ENCODE measurements around the gene FAM120B.

Gene FAM120B

GRCh38 chr6:170308761-170309160 lies 2.2 kb downstream of the FAM120B start:
- Histone ChIP-seq H3K36me3 (peaks cover 3% of the 10 kb centered on the region), H3K27me3 (ENCODE audit: insufficient read depth, low read depth, severe bottlenecking) (no peaks in the 10 kb centered on the region), H3K4me3 (ENCODE audit: low read depth, low read length) (no peak overlapping the region), H3K27ac (no peak overlapping the region), H3K9me3 (ENCODE audit: severe bottlenecking) (no peaks in the 10 kb centered on the region)
- no peak for DNase-seq
- TF ChIP-seq CTCF (IDR thresholded peaks at IDR 0.05; ENCODE audit: low read depth, low read length) = no peak

- TF ChIP-seq CTCF (IDR thresholded peaks at IDR 0.05; ENCODE audit: low read depth, low read length) = no peak
- H3K27me3 ChIP-seq (ENCODE audit: insufficient read depth, low read depth, severe bottlenecking) = no peaks in the 10 kb centered on the region
- DNase-seq = no peak
Observed at GRCh38 chr6:170311696-170312095, 5.1 kb downstream of the FAM120B start.

GRCh38 chr6:170312876-170313275 lies 6.3 kb downstream of the FAM120B start:
- no peak for TF ChIP-seq CTCF (IDR thresholded peaks at IDR 0.05; ENCODE audit: low read depth, low read length)
- no peak for DNase-seq
- Histone ChIP-seq H3K9me3 (ENCODE audit: severe bottlenecking) (no peaks in the 10 kb centered on the region), H3K27ac (no peak overlapping the region), H3K36me3 (peaks cover 12% of the 10 kb centered on the region), H3K27me3 (ENCODE audit: insufficient read depth, low read depth, severe bottlenecking) (no peaks in the 10 kb centered on the region), H3K4me3 (ENCODE audit: low read depth, low read length) (no peak overlapping the region)

More at GRCh38 chr6:170311696-170312095, 5.1 kb downstream of the FAM120B start:
- H3K27ac ChIP-seq = no peak overlapping the region
- H3K36me3 ChIP-seq = peaks cover 3% of the 10 kb centered on the region
- H3K9me3 ChIP-seq (ENCODE audit: severe bottlenecking) = no peaks in the 10 kb centered on the region
- no peak overlapping the region for H3K4me3 ChIP-seq (ENCODE audit: low read depth, low read length)

- Histone ChIP-seq H3K36me3 (peaks cover 12% of the 10 kb centered on the region), H3K9me3 (ENCODE audit: severe bottlenecking) (no peaks in the 10 kb centered on the region), H3K27me3 (ENCODE audit: insufficient read depth, low read depth, severe bottlenecking) (no peaks in the 10 kb centered on the region), H3K27ac (no peak overlapping the region), H3K4me3 (ENCODE audit: low read depth, low read length) (no peak overlapping the region)
- DNase-seq = no peak
- TF ChIP-seq CTCF (IDR thresholded peaks at IDR 0.05; ENCODE audit: low read depth, low read length) = no peak
Observed at GRCh38 chr6:170313716-170314295, 7.2 kb downstream of the FAM120B start.

GRCh38 chr6:170314983-170315382 lies 8.4 kb downstream of the FAM120B start:
- DNase-seq = no peak
- Histone ChIP-seq H3K27me3 (ENCODE audit: insufficient read depth, low read depth, severe bottlenecking) (no peaks in the 10 kb centered on the region), H3K36me3 (peaks cover 16% of the 10 kb centered on the region), H3K4me3 (ENCODE audit: low read depth, low read length) (no peak overlapping the region), H3K9me3 (ENCODE audit: severe bottlenecking) (no peaks in the 10 kb centered on the region), H3K27ac (no peak overlapping the region)
- no peak for TF ChIP-seq CTCF (IDR thresholded peaks at IDR 0.05; ENCODE audit: low read depth, low read length)

- no peak for TF ChIP-seq CTCF (IDR thresholded peaks at IDR 0.05; ENCODE audit: low read depth, low read length)
- no peak for DNase-seq
- Histone ChIP-seq H3K4me3 (ENCODE audit: low read depth, low read length) (no peak overlapping the region), H3K9me3 (ENCODE audit: severe bottlenecking) (no peaks in the 10 kb centered on the region), H3K27me3 (ENCODE audit: insufficient read depth, low read depth, severe bottlenecking) (no peaks in the 10 kb centered on the region), H3K36me3 (peaks cover 16% of the 10 kb centered on the region), H3K27ac (no peak overlapping the region)
Observed at GRCh38 chr6:170316071-170316470, 9.5 kb downstream of the FAM120B start.

Measured in WERI-Rb-1 (cell line).